NCI-H187 (cell line): ENCODE results near the gene CBARP.

ENCODE experiments used
- DNase-seq, 2 experiments: peaks; one replicate each; lab custom pipeline; 2025; lab: John Stamatoyannopoulos, UW

CBARP gene

GRCh38 chr19:1264801-1265614 is 27.2 kb upstream of the CBARP start:
- DNase-seq, result no peak

- DNase-seq, result no peak
Measured at GRCh38 chr19:1263188-1263587, 25.4 kb upstream of the CBARP start.

- DNase-seq, result no peak
Measured at GRCh38 chr19:1262623-1263123, 24.9 kb upstream of the CBARP start.

GRCh38 chr19:1261798-1262622 is 24.2 kb upstream of the CBARP start:
- no peak for DNase-seq

GRCh38 chr19:1261538-1261797 is 23.7 kb upstream of the CBARP start:
- no peak for DNase-seq

- DNase-seq, result peak; percentile 92 to 97
Measured at GRCh38 chr19:1260749-1261537, 23.1 kb upstream of the CBARP start.

- no peak for DNase-seq
Measured at GRCh38 chr19:1259876-1260748, 22.3 kb upstream of the CBARP start.

GRCh38 chr19:1259206-1259875 is 21.5 kb upstream of the CBARP start:
- DNase-seq, result no peak

- DNase-seq, result no peak
Measured at GRCh38 chr19:1258707-1259205, 21.0 kb upstream of the CBARP start.

- no peak for DNase-seq
Measured at GRCh38 chr19:1258163-1258492, 20.3 kb upstream of the CBARP start.

GRCh38 chr19:1257475-1258162 is 19.8 kb upstream of the CBARP start:
- DNase-seq, result no peak

GRCh38 chr19:1256646-1257474 is 19.1 kb upstream of the CBARP start:
- no peak for DNase-seq

GRCh38 chr19:1255186-1256161 is 17.7 kb upstream of the CBARP start:
- DNase-seq, result no peak

- DNase-seq, result no peak
Measured at GRCh38 chr19:1254530-1255185, 16.9 kb upstream of the CBARP start.

GRCh38 chr19:1254081-1254527 is 16.3 kb upstream of the CBARP start:
- DNase-seq, result no peak

- DNase-seq, result no peak
Measured at GRCh38 chr19:1253514-1254080, 15.8 kb upstream of the CBARP start.
